Mesenchymal stem cell (in vitro differentiated cells and primary cell): Measurements from ENCODE around the gene LAIR2.

ENCODE experiments used
- DNase-seq: peaks from one replicate; pipeline ENCODE4 v3.0.0-alpha.2; 2013
- H2AFZ ChIP-seq: one replicate; pipeline ENCODE4 v1.6.1; 2013; ENCODE audit warnings: low read depth, mild to moderate bottlenecking, control low read depth, inconsistent platforms, low read length, moderate library complexity
- H2AK5ac ChIP-seq: 2 replicates; pipeline ENCODE4 v1.6.1; 2013; ENCODE audit warnings: low read length, moderate library complexity, mild to moderate bottlenecking, inconsistent platforms; ENCODE audit not compliant: severe bottlenecking
- H2BK120ac ChIP-seq: one replicate; pipeline ENCODE4 v1.6.1; 2013; ENCODE audit warnings: low read depth, mild to moderate bottlenecking, inconsistent platforms, low read length, moderate library complexity
- H2BK12ac ChIP-seq, 2 experiments: one replicate each; pipeline ENCODE4 v1.6.1; 2013; ENCODE audit warnings: inconsistent platforms in 2 of 2, low read length in 2 of 2, mild to moderate bottlenecking in 2 of 2, moderate library complexity in 2 of 2, control low read depth in 1 of 2
- H2BK15ac ChIP-seq: one replicate; pipeline ENCODE4 v1.6.1; 2013; ENCODE audit warnings: mild to moderate bottlenecking, low read depth, inconsistent platforms; ENCODE audit not compliant: poor library complexity, severe bottlenecking
- H2BK5ac ChIP-seq: 2 replicates; pipeline ENCODE4 v1.6.1; 2013; ENCODE audit warnings: low read depth, mild to moderate bottlenecking, low read length, control low read depth, inconsistent platforms; ENCODE audit not compliant: poor library complexity, severe bottlenecking
- H3K14ac ChIP-seq, 2 experiments: one replicate each; pipeline ENCODE4 v1.6.1; 2013; ENCODE audit warnings: inconsistent platforms in 2 of 2, low read length in 2 of 2, control low read depth in 1 of 2, mild to moderate bottlenecking in 1 of 2, moderate library complexity in 1 of 2
- H3K18ac ChIP-seq, 2 experiments: one replicate each; pipeline ENCODE4 v1.6.1; 2013; ENCODE audit warnings: inconsistent platforms in 2 of 2, low read length in 2 of 2, control low read depth in 1 of 2, low read depth in 1 of 2, mild to moderate bottlenecking in 1 of 2
- H3K23ac ChIP-seq, 2 experiments: one replicate each; pipeline ENCODE4 v1.6.1; 2013; ENCODE audit warnings: inconsistent platforms in 2 of 2, low read length in 2 of 2, mild to moderate bottlenecking in 2 of 2, moderate library complexity in 2 of 2, control low read depth in 1 of 2
- H3K27ac ChIP-seq: 2 replicates; pipeline ENCODE4 v1.5.1; 2013; ENCODE audit warnings: mild to moderate bottlenecking, moderate library complexity, low read length, control low read depth, inconsistent platforms; ENCODE audit not compliant: poor library complexity, severe bottlenecking
- H3K27me3 ChIP-seq, 2 experiments: 2 replicates each; pipeline versions ENCODE4 v1.6.1 to v1.7.0; 2013; ENCODE audit warnings: low read length in 2 of 2, mild to moderate bottlenecking in 2 of 2, moderate library complexity in 2 of 2, control low read depth in 1 of 2, inconsistent platforms in 1 of 2; ENCODE audit not compliant: control insufficient read depth in 1 of 2, insufficient read depth in 1 of 2
- H3K36me3 ChIP-seq, 2 experiments: 2 replicates each; pipeline versions ENCODE4 v1.6.1 to v1.7.0; 2013; ENCODE audit warnings: low read length in 2 of 2, control low read depth in 1 of 2, inconsistent platforms in 1 of 2, low read depth in 1 of 2, mild to moderate bottlenecking in 1 of 2; ENCODE audit not compliant: insufficient read depth in 2 of 2, control insufficient read depth in 1 of 2
- H3K4ac ChIP-seq, 2 experiments: one replicate each; pipeline ENCODE4 v1.6.1; 2013; ENCODE audit warnings: inconsistent platforms in 2 of 2, low read length in 2 of 2, mild to moderate bottlenecking in 2 of 2, moderate library complexity in 2 of 2, control low read depth in 1 of 2, low read depth in 1 of 2
- H3K4me1 ChIP-seq: 2 replicates; pipeline ENCODE4 v1.6.1; 2013; ENCODE audit warnings: low read depth, low read length, control low read depth; ENCODE audit not compliant: control insufficient read depth, insufficient read depth
- H3K4me2 ChIP-seq: 2 replicates; pipeline ENCODE4 v1.6.1; 2013; ENCODE audit warnings: low read length, mild to moderate bottlenecking, inconsistent platforms; ENCODE audit not compliant: poor library complexity, severe bottlenecking
- H3K4me3 ChIP-seq, 2 experiments: 2 replicates each; pipeline versions ENCODE4 v1.5.1 to v1.7.0; 2013; ENCODE audit warnings: low read length in 2 of 2, mild to moderate bottlenecking in 2 of 2, control low read depth in 1 of 2, low read depth in 1 of 2; ENCODE audit not compliant: insufficient read depth in 1 of 2
- H3K79me1 ChIP-seq: replicated peaks from 2 replicates; pipeline ENCODE4 v1.6.1; 2013; ENCODE audit warnings: mild to moderate bottlenecking, control low read depth, low read length, inconsistent platforms; ENCODE audit not compliant: poor library complexity, severe bottlenecking
- H3K9ac ChIP-seq: 2 replicates; pipeline ENCODE4 v1.7.0; 2013; ENCODE audit warnings: mild to moderate bottlenecking, low read length, moderate library complexity
- H3K9me3 ChIP-seq: 2 replicates; pipeline ENCODE4 v1.7.0; 2013; ENCODE audit warnings: mild to moderate bottlenecking, low read length; ENCODE audit not compliant: control insufficient read depth
- H4K8ac ChIP-seq: one replicate; pipeline ENCODE4 v1.6.1; 2013; ENCODE audit warnings: inconsistent platforms, mild to moderate bottlenecking, low read length, moderate library complexity
- H4K91ac ChIP-seq: one replicate; pipeline ENCODE4 v1.6.1; 2013; ENCODE audit warnings: mild to moderate bottlenecking, low read length, inconsistent platforms
- WGBS: methylation state at CpG from one replicate; pipeline ENCODE4 v1.1.7; 2013; ENCODE audit warnings: mixed read lengths; 5-methylcytosine and 5-hydroxymethylcytosine counted together

Gene LAIR2

DNA sequence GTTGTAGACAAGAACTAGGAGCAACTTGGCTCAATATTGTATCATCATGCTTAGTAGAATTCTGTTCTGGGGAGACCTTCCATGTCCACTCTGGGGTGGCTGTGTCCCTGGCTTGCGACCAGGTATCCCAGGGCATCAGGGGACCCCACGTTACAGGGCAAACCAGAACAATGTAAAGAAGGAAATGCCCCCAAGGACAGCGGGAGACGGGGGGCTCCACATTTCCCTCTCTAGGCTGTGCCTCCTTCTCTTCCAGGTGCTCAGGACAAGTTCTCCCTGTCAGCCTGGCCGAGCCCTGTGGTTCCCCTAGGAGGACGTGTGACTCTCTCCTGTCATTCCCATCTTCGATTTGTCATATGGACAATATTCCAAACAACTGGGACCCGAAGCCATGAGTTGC, 30.8 kb downstream of the LAIR2 start:
- DNase-seq: no peak
- Histone ChIP-seq H2BK12ac (no peak overlapping the region), H4K8ac (no peak overlapping the region), H3K27me3 (peaks cover 0 to 4% of the 10 kb centered on the region in 2 experiments), H2AFZ (no peak overlapping the region), H2BK15ac (no peak overlapping the region), H3K4me1 (no peaks in the 10 kb centered on the region), H3K9ac (no peak overlapping the region), H3K18ac (no peak overlapping the region), H2BK120ac (no peak overlapping the region), H3K23ac (no peak overlapping the region), H4K91ac (no peak overlapping the region), H2AK5ac (no peak overlapping the region), H3K4me2 (no peak overlapping the region), H3K14ac (no peak overlapping the region), H3K27ac (no peak overlapping the region), H3K4ac (no peak overlapping the region), H3K4me3 (no peak overlapping the region), H3K79me1 (no peaks in the 10 kb centered on the region), H3K9me3 (no peaks in the 10 kb centered on the region), H2BK5ac (no peak overlapping the region), H3K36me3 (no peaks in the 10 kb centered on the region)
- 53% methylated on average over 8 of the region's 8 CpGs for WGBS

DNA sequence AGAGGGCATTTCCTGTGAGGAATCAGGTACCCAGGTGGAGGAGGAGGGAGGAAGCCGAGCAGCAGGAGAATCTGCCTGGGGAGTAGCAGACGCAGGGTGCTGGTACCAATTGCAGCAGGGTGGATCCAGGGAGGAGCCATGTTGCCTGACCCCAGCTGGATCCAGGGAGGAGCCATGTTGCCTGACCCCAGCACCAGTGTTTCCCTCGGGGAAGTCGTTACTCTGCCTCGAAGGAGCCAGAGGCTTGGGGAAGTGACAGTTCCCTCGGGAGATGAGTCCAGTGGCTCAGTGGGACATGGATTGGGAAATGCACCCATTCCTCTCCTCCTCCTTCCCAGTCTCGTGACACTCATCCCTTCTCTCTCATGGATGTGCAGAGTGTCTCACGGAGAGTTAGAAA, 31.5 kb downstream of the LAIR2 start:
- Histone ChIP-seq H2BK15ac (no peak overlapping the region), H3K27ac (no peak overlapping the region), H3K9ac (no peak overlapping the region), H3K4me1 (no peaks in the 10 kb centered on the region), H4K91ac (no peak overlapping the region), H3K27me3 (peaks cover 0 to 4% of the 10 kb centered on the region in 2 experiments), H3K79me1 (no peaks in the 10 kb centered on the region), H2AK5ac (no peak overlapping the region), H3K18ac (no peak overlapping the region), H3K23ac (no peak overlapping the region), H3K9me3 (no peaks in the 10 kb centered on the region), H3K36me3 (no peaks in the 10 kb centered on the region), H3K4me2 (no peak overlapping the region), H4K8ac (no peak overlapping the region), H3K4me3 (no peak overlapping the region), H2BK12ac (no peak overlapping the region), H2BK5ac (no peak overlapping the region), H2AFZ (no peak overlapping the region), H3K14ac (no peak overlapping the region), H3K4ac (no peak overlapping the region), H2BK120ac (no peak overlapping the region)
- WGBS: 65% methylated on average over 6 of the region's 8 CpGs
- DNase-seq: no peak

DNA sequence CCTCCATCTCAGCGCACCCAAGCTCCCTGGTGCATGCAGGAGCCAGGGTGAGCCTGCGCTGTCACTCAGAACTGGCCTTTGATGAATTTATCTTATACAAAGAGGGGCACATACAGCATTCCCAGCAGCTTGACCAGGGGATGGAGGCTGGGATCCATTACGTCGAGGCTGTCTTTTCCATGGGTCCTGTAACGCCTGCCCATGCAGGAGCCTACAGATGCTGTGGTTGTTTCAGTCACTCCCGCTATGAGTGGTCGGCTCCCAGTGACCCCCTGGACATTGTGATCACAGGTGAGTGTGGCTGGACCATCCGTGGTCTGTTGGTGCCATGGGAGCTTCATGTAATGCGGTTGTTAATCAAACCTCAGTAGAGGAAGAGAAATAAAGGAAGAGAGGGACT, 33.0 kb downstream of the LAIR2 start:
- 71% methylated on average over 9 of the region's 9 CpGs for WGBS
- peaks cover 0 to 4% of the 10 kb centered on the region in 2 experiments for H3K27me3 ChIP-seq
- no peak overlapping the region for H3K4me3 ChIP-seq

DNA sequence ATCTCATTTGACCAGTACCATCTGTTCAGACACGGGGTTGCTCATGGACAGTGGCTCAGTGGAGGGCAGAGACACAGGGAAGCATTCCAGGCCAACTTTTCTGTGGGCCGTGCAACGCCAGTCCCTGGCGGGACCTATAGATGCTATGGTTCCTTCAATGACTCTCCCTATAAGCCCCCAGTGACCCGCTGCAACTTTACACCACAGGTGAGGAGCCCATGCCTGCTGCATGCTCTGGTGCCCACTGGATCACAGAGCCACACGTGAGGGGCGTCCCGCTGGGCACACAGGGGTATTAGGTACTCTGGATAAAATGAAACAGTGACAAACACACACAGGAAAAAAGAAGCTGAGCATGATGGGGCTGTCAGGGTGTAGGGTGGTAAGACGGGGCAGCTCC, 34.3 kb downstream of the LAIR2 start:
- no peaks in the 10 kb centered on the region for H3K36me3 ChIP-seq
- H3K4me3 ChIP-seq: no peak overlapping the region
- no peak overlapping the region for H3K23ac ChIP-seq
- peaks cover 0 to 4% of the 10 kb centered on the region in 2 experiments for H3K27me3 ChIP-seq
- H3K4me2 ChIP-seq: no peak overlapping the region
- H3K79me1 ChIP-seq: no peaks in the 10 kb centered on the region
- no peak overlapping the region for H3K9ac ChIP-seq
- no peaks in the 10 kb centered on the region for H3K9me3 ChIP-seq
- H2BK5ac ChIP-seq: no peak overlapping the region
- WGBS: 67% methylated on average over 9 of the region's 9 CpGs
- no peak overlapping the region for H4K8ac ChIP-seq
- no peaks in the 10 kb centered on the region for H3K4me1 ChIP-seq
- H2BK15ac ChIP-seq: no peak overlapping the region
- DNase-seq: no peak
- H2AK5ac ChIP-seq: no peak overlapping the region
- no peak overlapping the region for H3K14ac ChIP-seq
- no peak overlapping the region for H3K27ac ChIP-seq
- no peak overlapping the region for H2BK120ac ChIP-seq
- no peak overlapping the region for H4K91ac ChIP-seq
- no peak overlapping the region for H3K18ac ChIP-seq
- H2AFZ ChIP-seq: no peak overlapping the region
- H3K4ac ChIP-seq: no peak overlapping the region
- no peak overlapping the region for H2BK12ac ChIP-seq

More for the DNA sequence above, 33.0 kb downstream of the LAIR2 start:
- Histone ChIP-seq H3K23ac (no peak overlapping the region), H3K4me1 (no peaks in the 10 kb centered on the region), H3K36me3 (no peaks in the 10 kb centered on the region), H2BK120ac (no peak overlapping the region), H3K9ac (no peak overlapping the region), H4K8ac (no peak overlapping the region), H3K14ac (no peak overlapping the region), H3K4ac (no peak overlapping the region), H3K79me1 (no peaks in the 10 kb centered on the region), H2AFZ (no peak overlapping the region), H2BK12ac (no peak overlapping the region), H2BK5ac (no peak overlapping the region), H3K27ac (no peak overlapping the region), H3K18ac (no peak overlapping the region), H3K9me3 (no peaks in the 10 kb centered on the region), H3K4me2 (no peak overlapping the region), H2BK15ac (no peak overlapping the region), H2AK5ac (no peak overlapping the region), H4K91ac (no peak overlapping the region)
- DNase-seq: no peak
